Stimulated activated CD8-positive, alpha-beta memory T cell treated with anti-CD3 and anti-CD28 coated beads, Interleukin-15, amount 100 ng/mL, for 4 hours (primary cell): ENCODE results near the gene TMEM19.
"Not testable (repeated sequence)": the region's sequence is repeated elsewhere in the genome, so short reads cannot be mapped to it uniquely, and the experiment has no call there.

Experiments
- DNase-seq, 2 donors: peaks; one replicate each; pipeline ENCODE4 v3.0.0-alpha.2; 2020; ENCODE audit warnings: low read depth in 2 of 2

The TMEM19 gene

GRCh38 chr12:71665090-71665463 lies 20.8 kb upstream of the TMEM19 start:
- no peak for DNase-seq

GRCh38 chr12:71666259-71666658 lies 19.6 kb upstream of the TMEM19 start:
- DNase-seq: no peak

GRCh38 chr12:71671311-71671710 lies 14.6 kb upstream of the TMEM19 start:
- DNase-seq: no peak

- DNase-seq: no peak
Measured at GRCh38 chr12:71671816-71672215, 14.1 kb upstream of the TMEM19 start.

GRCh38 chr12:71682466-71682865 lies 3.4 kb upstream of the TMEM19 start:
- no peak for DNase-seq

GRCh38 chr12:71683633-71684032 lies 2.2 kb upstream of the TMEM19 start:
- no peak for DNase-seq

GRCh38 chr12:71684081-71684480 lies 1.8 kb upstream of the TMEM19 start:
- DNase-seq: no peak

- no peak for DNase-seq
Measured at GRCh38 chr12:71685312-71685906, 473 bp upstream of the TMEM19 start.

GRCh38 chr12:71686658-71687025 lies 760 bp downstream of the TMEM19 start:
- no peak for DNase-seq

GRCh38 chr12:71687172-71687571 lies 1.3 kb downstream of the TMEM19 start:
- not testable (repeated sequence) for DNase-seq

- no peak for DNase-seq
Measured at GRCh38 chr12:71688961-71689570, 3.2 kb downstream of the TMEM19 start.

- no peak for DNase-seq
Measured at GRCh38 chr12:71691504-71692129, 5.7 kb downstream of the TMEM19 start.

GRCh38 chr12:71693126-71693525 lies 7.2 kb downstream of the TMEM19 start:
- DNase-seq: no peak

GRCh38 chr12:71693651-71694050 lies 7.8 kb downstream of the TMEM19 start:
- DNase-seq: not testable (repeated sequence)

GRCh38 chr12:71694099-71694820 lies 8.4 kb downstream of the TMEM19 start:
- no peak for DNase-seq

GRCh38 chr12:71695782-71696181 lies 9.9 kb downstream of the TMEM19 start:
- no peak for DNase-seq

- not testable (repeated sequence) for DNase-seq
Measured at GRCh38 chr12:71702181-71702580, 16.3 kb downstream of the TMEM19 start.

- no peak for DNase-seq
Measured at GRCh38 chr12:71702590-71702989, 16.7 kb downstream of the TMEM19 start.

GRCh38 chr12:71703206-71703605 lies 17.3 kb downstream of the TMEM19 start:
- no peak for DNase-seq

GRCh38 chr12:71704920-71705319 lies 19.0 kb downstream of the TMEM19 start:
- no peak for DNase-seq

GRCh38 chr12:71708658-71709057 lies 22.8 kb downstream of the TMEM19 start:
- no peak for DNase-seq

- DNase-seq: no peak
Measured at GRCh38 chr12:71710276-71711125, 24.6 kb downstream of the TMEM19 start.
